Esophagus squamous epithelium (tissue), 5 donors: ENCODE measurements around the gene DCP1A. TPM values are rescaled to one million over a fixed set of nuclear protein-coding genes. Genes with fewer than 3 reads are reported as not detected.
A peak's percentile ranks its signal among the peaks of the same experiment; 100 is the strongest.
"Not testable (repeated sequence)": the region's sequence is repeated elsewhere in the genome, so short reads cannot be mapped to it uniquely, and the experiment has no call there.

Experiments used
- DNase-seq: peaks from one replicate; lab custom pipeline; 2025; lab: John Stamatoyannopoulos, UW
- H3K27ac ChIP-seq, 4 donors: fragments of 200-600 bp; sonication (generic); one replicate each; pipeline ENCODE4 v1.5.1; 2016 to 2019; ENCODE audit warnings: mild to moderate bottlenecking in 1 of 4
- H3K27me3 ChIP-seq, 4 donors: fragments of 200-600 bp; sonication (generic); 1 replicate in 3 of 4; 2 replicates in 1 of 4; pipeline versions ENCODE4 v1.5.1 to v1.6.0; 2017 to 2021; ENCODE audit warnings: antibody characterized with exemption in 1 of 4
- H3K36me3 ChIP-seq, 3 donors: fragments of 200-600 bp; sonication (generic); one replicate each; pipeline ENCODE4 v1.5.1; 2016 to 2019
- H3K4me1 ChIP-seq, 3 donors: fragments of 200-600 bp; sonication (generic); one replicate each; pipeline ENCODE4 v1.5.1; 2017 to 2019
- H3K4me3 ChIP-seq, 4 donors: fragments of 200-600 bp; sonication (generic); 1 replicate in 3 of 4; 2 replicates in 1 of 4; pipeline ENCODE4 v1.5.1; 2016 to 2019; ENCODE audit warnings: mild to moderate bottlenecking in 2 of 4, moderate library complexity in 1 of 4
- H3K9me3 ChIP-seq, 3 donors: fragments of 200-600 bp; sonication (generic); one replicate each; pipeline ENCODE4 v1.5.1; 2016 to 2019
- CTCF ChIP-seq, 6 experiments: fragments of 450-650 bp in 4 of 6; fragments of 200-600 bp in 2 of 6; sonication (generic) in 2 of 6; IDR thresholded peaks; one replicate each; pipeline ENCODE4 v1.5.1; 2016 to 2019; ENCODE audit warnings: antibody characterized with exemption in 6 of 6, mild to moderate bottlenecking in 4 of 6, moderate library complexity in 4 of 6
- POLR2A ChIP-seq, 4 donors: fragments of 450-650 bp; IDR thresholded peaks; one replicate each; pipeline ENCODE4 v1.6.1; 2017; ENCODE audit warnings: antibody characterized with exemption in 4 of 4, mild to moderate bottlenecking in 4 of 4, moderate library complexity in 3 of 4
- WGBS, 2 donors: methylation state at CpG; one replicate each; pipeline ENCODE4 v1.1.5; 2018; 5-methylcytosine and 5-hydroxymethylcytosine counted together
- intact Hi-C: fragments of 100-400 bp; cut with DNase I; formaldehyde crosslinking; loops from one replicate; pipeline ENCODE4 v1.15.0; 2022
- total RNA-seq, 4 donors: library from RNA; depleted of rRNA; stranded (reverse); fragments of >200 nt; gene quantifications; one replicate each; pipeline ENCODE4 v1.1.0, GENCODE V29; 2016
- donor health status: DM: yes; HTN: yes; CAD: no.

Gene DCP1A
- total RNA-seq, 4 donors from 2014 or later = 12.7 to 17.4 (median 14.2) TPM

GRCh38 chr3:53300826-53301225 lies 46.5 kb downstream of the DCP1A start:
- H3K4me1 ChIP-seq = peaks cover 0 to 25% (median 2%) of the 10 kb centered on the region in 3 donors
- intact Hi-C loops = loop anchor here (10.0 kb wide), 1 partner anchor 404 kb away; no protein-coding TSS in a partner anchor
- TF ChIP-seq CTCF (IDR thresholded peaks at IDR 0.05) = no peak
- TF ChIP-seq POLR2A (IDR thresholded peaks at IDR 0.05) = no peak
- H3K4me3 ChIP-seq = no peak overlapping the region
- peaks cover 0 to 90% (median 11%) of the 10 kb centered on the region in 3 donors for H3K36me3 ChIP-seq
- WGBS, 2 donors = 65 to 71% methylated on average over 3 of the region's 3 CpGs
- DNase-seq = no peak
- no peaks in the 10 kb centered on the region for H3K9me3 ChIP-seq
- H3K27ac ChIP-seq = no peak overlapping the region
- H3K27me3 ChIP-seq = no peaks in the 10 kb centered on the region

DNA sequence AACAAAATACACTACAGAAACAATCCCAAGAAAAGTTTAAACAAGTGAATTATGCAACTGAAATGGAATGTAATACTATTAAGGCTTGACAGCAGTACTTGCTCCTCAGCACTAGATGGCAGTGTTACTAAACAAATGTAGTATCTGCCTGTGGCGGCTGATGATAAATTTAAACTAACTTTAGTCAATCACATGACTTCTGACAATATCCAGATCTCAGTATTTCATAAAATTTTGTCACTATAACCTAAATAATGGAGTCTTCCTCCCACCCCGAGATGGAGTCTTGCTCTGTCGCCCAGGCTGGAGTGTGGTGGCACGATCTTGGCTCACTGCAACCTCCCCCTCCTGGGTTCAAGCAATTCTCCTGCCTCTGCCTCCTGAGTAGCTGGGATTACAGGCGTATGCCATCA lies 47.7 kb downstream of the DCP1A start:
- H3K4me3 ChIP-seq, H3K27ac ChIP-seq, H3K27me3 ChIP-seq, DNase-seq, H3K9me3 ChIP-seq: not testable (repeated sequence)
- peak; percentile 61 to 92 (median 81) for TF ChIP-seq CTCF (IDR thresholded peaks at IDR 0.05)
- intact Hi-C loops = loop anchor here (10.0 kb wide), 1 partner anchor 405 kb away; no protein-coding TSS in a partner anchor
- 50 to 55% methylated on average over 5 of the region's 5 CpGs for WGBS, 2 donors
- peaks cover 0 to 23% (median 2%) of the 10 kb centered on the region in 3 donors for H3K4me1 ChIP-seq
- H3K36me3 ChIP-seq = peaks cover 0 to 92% (median 11%) of the 10 kb centered on the region in 3 donors

- TF ChIP-seq CTCF (IDR thresholded peaks at IDR 0.05) (no peak), POLR2A (IDR thresholded peaks at IDR 0.05) (no peak)
- Histone ChIP-seq H3K9me3 (no peaks in the 10 kb centered on the region), H3K27me3 (no peaks in the 10 kb centered on the region), H3K27ac (no peak overlapping the region), H3K4me3 (no peak overlapping the region), H3K36me3 (peaks cover 11 to 87% (median 11%) of the 10 kb centered on the region in 3 donors), H3K4me1 (peaks cover 0 to 8% (median 0%) of the 10 kb centered on the region in 3 donors)
- 88 to 95% methylated on average over 1 of the region's 1 CpG for WGBS, 2 donors
- intact Hi-C loops = no loop called here
- DNase-seq = no peak
These were observed 51.9 kb downstream of the DCP1A start for GRCh38 chr3:53295410-53295809.

- no peak for DNase-seq
- Histone ChIP-seq H3K36me3 (peaks cover 9 to 89% (median 11%) of the 10 kb centered on the region in 3 donors), H3K27ac (no peak overlapping the region), H3K9me3 (no peaks in the 10 kb centered on the region), H3K4me1 (no peaks in the 10 kb centered on the region), H3K27me3 (no peaks in the 10 kb centered on the region), H3K4me3 (no peak overlapping the region)
- 82 to 83% methylated on average over 7 to 8 of the region's 8 CpGs for WGBS, 2 donors
- intact Hi-C loops = no loop called here
- TF ChIP-seq CTCF (IDR thresholded peaks at IDR 0.05) = no peak
- no peak for TF ChIP-seq POLR2A (IDR thresholded peaks at IDR 0.05)
These were observed 53.5 kb downstream of the DCP1A start for GRCh38 chr3:53293867-53294266.

GRCh38 chr3:53288214-53288613 lies 59.1 kb downstream of the DCP1A start:
- peak overlapping the region in 2 of 4 donors; percentile 16 to 51 for H3K27ac ChIP-seq

More at GRCh38 chr3:53288214-53288613, 59.1 kb downstream of the DCP1A start:
- Histone ChIP-seq H3K4me3 (no peak overlapping the region), H3K36me3 (peaks cover 11 to 95% (median 18%) of the 10 kb centered on the region in 3 donors), H3K27me3 (no peaks in the 10 kb centered on the region), H3K4me1 (no peaks in the 10 kb centered on the region), H3K9me3 (no peaks in the 10 kb centered on the region)
- WGBS, 2 donors = 62 to 88% methylated on average over 3 to 4 of the region's 4 CpGs
- no peak for DNase-seq
- TF ChIP-seq CTCF (IDR thresholded peaks at IDR 0.05) (no peak), POLR2A (IDR thresholded peaks at IDR 0.05) (no peak)
- intact Hi-C loops = no loop called here
